ENCODE data around the gene SLC66A2. TPM values are rescaled to one million over a fixed set of nuclear protein-coding genes. Genes with fewer than 3 reads are reported as not detected.

The SLC66A2 gene
- total RNA-seq, 1 donor from 2014 or later = 30.5 TPM

DNA sequence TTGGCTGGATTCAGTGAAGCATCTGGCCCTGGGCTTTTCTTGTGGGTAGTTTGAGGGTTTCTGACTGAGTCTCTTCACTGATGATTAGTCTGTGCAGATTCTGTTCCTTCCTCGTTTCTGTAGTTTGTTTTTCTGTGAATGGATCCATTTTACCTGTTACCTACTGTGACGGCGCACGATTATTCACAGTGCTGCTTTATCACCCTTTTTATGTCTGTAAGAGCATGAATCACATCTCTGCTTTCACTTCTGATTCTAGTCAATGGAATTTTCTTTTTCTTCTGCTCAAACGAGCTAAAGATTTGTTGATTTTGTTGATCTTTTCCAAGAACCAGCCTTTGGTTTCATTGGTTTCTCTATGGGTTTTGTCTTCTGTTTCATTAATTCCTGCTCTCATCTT lies 60.8 kb downstream of the SLC66A2 start:
- Histone ChIP-seq H3K4me3 (ENCODE audit: low read depth, low read length) (no peak overlapping the region), H3K36me3 (ENCODE audit: control insufficient read depth, insufficient read depth, low read length) (no peaks in the 10 kb centered on the region), H3K27me3 (ENCODE audit: control insufficient read depth, insufficient read depth, low read length) (no peaks in the 10 kb centered on the region)
- no peak for DNase-seq (ENCODE audit: low read depth)
- TF ChIP-seq, protein P1, sequence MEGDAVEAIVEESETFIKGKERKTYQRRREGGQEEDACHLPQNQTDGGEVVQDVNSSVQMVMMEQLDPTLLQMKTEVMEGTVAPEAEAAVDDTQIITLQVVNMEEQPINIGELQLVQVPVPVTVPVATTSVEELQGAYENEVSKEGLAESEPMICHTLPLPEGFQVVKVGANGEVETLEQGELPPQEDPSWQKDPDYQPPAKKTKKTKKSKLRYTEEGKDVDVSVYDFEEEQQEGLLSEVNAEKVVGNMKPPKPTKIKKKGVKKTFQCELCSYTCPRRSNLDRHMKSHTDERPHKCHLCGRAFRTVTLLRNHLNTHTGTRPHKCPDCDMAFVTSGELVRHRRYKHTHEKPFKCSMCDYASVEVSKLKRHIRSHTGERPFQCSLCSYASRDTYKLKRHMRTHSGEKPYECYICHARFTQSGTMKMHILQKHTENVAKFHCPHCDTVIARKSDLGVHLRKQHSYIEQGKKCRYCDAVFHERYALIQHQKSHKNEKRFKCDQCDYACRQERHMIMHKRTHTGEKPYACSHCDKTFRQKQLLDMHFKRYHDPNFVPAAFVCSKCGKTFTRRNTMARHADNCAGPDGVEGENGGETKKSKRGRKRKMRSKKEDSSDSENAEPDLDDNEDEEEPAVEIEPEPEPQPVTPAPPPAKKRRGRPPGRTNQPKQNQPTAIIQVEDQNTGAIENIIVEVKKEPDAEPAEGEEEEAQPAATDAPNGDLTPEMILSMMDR (IDR thresholded peaks at IDR 0.05; ENCODE audit: insufficient read depth, low read length, poor library complexity, severe bottlenecking) = no peak

DNA sequence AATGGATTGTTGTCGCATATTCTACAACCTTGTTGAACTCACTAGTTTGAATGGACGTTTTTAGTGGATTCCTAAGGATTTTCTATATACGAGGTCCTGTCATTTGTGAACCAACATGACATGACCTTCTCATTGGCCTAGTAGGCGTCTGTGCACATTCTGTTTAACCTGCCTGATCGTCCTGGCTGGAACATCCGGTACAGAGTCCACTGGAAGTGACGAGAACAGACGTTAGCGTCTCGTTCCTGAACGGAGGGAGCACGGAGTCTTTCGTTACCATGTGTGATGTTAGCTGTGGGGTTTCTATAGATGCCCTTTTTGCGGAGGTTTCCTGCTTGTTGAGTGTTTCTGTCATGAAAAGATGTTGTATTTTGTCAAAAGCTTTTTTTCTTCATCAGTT lies 61.9 kb downstream of the SLC66A2 start:
- no peak for DNase-seq (ENCODE audit: low read depth)
- no peaks in the 10 kb centered on the region for H3K36me3 ChIP-seq (ENCODE audit: control insufficient read depth, insufficient read depth, low read length)
- TF ChIP-seq, protein P1 (IDR thresholded peaks at IDR 0.05; ENCODE audit: insufficient read depth, low read length, poor library complexity, severe bottlenecking) = no peak
- H3K27me3 ChIP-seq (ENCODE audit: control insufficient read depth, insufficient read depth, low read length) = no peaks in the 10 kb centered on the region
- no peak overlapping the region for H3K4me3 ChIP-seq (ENCODE audit: low read depth, low read length)

DNA sequence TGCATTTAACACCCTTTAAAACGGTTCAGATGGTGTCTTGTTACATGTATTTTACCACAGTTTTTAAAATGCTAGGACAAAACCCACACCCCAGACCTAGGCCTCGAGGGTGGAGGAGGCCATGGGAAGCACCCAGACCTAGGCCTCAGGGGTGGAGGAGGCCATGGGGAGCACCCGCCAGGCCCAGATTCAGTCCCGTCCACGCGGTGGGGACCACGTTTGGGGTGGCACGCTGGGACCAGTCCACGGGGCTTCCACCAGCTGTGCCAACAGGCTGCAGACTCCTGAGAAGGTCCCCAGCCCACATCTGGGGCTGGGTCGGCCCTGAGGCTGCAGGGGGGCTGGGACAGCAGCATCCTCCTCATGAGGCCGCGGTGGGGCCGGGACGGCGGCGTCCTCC lies 63.4 kb downstream of the SLC66A2 start:
- DNase-seq (ENCODE audit: low read depth) = no peak

DNA sequence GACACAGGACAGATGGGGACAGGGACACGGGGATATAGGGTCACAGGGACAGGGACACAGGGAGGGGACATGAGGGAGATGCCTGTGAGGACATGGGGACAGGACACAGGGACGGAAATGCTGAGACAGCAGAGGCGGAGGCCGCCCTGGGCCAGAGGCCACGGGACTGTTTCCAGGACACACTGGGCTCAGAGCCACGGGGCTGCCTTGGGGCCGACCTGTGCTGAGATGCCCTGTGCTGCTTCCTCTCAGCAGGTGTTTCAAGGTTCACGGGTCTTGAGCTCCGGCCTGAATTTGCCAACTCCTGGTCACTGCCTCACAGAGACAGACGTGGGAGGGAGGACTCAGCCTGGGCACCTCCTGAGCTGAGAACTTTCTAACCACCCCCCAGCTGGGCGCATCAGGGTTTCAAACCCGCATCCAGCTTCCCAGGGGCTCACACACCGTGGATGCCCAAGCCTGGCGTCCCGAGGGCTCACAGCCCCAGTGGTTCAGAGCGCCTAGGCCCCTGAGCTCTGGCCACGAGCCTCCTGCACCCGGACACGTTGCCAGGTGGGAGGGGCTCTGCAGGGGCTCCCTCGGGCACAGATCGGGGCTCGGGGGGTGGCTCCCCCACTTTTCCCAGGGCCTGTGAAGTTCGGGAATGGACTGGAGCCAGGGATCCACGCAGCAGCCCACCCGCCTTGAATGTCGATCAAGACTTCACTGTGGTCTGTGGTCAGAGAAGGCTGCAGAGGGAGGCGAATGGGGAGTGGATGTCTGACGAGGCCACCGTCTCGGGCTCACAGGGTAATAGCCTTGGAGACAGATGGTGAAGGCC lies 64.1 kb downstream of the SLC66A2 start:
- no peaks in the 10 kb centered on the region for H3K36me3 ChIP-seq (ENCODE audit: control insufficient read depth, insufficient read depth, low read length)
- H3K4me3 ChIP-seq (ENCODE audit: low read depth, low read length) = no peak overlapping the region
- TF ChIP-seq, protein P1 (IDR thresholded peaks at IDR 0.05; ENCODE audit: insufficient read depth, low read length, poor library complexity, severe bottlenecking) = no peak
- no peak for DNase-seq (ENCODE audit: low read depth)
- no peaks in the 10 kb centered on the region for H3K27me3 ChIP-seq (ENCODE audit: control insufficient read depth, insufficient read depth, low read length)

More for the DNA sequence above, 63.4 kb downstream of the SLC66A2 start:
- H3K27me3 ChIP-seq (ENCODE audit: control insufficient read depth, insufficient read depth, low read length) = no peaks in the 10 kb centered on the region
- H3K4me3 ChIP-seq (ENCODE audit: low read depth, low read length) = no peak overlapping the region
- TF ChIP-seq, protein P1 (IDR thresholded peaks at IDR 0.05; ENCODE audit: insufficient read depth, low read length, poor library complexity, severe bottlenecking) = no peak
- no peaks in the 10 kb centered on the region for H3K36me3 ChIP-seq (ENCODE audit: control insufficient read depth, insufficient read depth, low read length)

DNA sequence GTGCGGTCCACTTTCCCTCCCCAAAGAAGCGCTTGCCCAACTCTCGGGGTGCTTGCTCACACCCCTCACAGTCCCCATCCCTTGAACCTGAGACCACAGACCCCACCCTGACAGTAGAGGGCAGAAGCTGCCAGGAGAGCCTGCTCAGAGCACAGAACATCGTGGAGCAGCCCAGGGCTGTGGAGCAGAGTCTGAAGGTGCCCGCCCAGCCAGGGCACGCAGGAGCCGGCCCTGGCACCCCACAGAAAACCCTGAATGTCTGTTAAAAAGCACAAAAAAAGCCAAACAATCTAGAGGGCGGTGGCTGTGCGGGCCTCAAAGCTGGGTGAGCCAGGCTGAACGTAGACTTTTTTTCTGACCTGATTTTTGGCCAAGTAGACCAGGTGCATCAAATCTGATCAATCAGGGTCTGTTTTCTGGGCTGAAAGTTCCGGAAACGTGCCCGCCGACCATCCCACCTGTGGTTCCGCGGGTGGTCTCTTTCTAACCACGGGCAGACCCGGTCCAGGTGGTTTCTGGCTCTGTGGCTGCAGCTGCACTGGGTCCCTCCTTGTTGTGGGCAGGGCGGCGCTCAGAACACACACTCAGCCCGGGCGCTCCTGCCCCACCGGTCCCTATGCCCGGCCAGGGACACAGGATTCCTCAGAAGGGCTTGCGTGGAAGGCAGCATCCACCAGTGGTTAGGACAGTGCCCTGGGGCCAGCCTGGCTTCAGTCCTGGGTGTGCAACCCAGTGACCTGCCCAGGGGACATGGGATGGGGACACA lies 66.3 kb downstream of the SLC66A2 start:
- Histone ChIP-seq H3K4me3 (ENCODE audit: low read depth, low read length) (no peak overlapping the region), H3K27me3 (ENCODE audit: control insufficient read depth, insufficient read depth, low read length) (no peaks in the 10 kb centered on the region), H3K36me3 (ENCODE audit: control insufficient read depth, insufficient read depth, low read length) (no peaks in the 10 kb centered on the region)
- no peak for DNase-seq (ENCODE audit: low read depth)
- TF ChIP-seq, protein P1 (IDR thresholded peaks at IDR 0.05; ENCODE audit: insufficient read depth, low read length, poor library complexity, severe bottlenecking) = no peak
